GM12878 (cell line): Measurements from ENCODE around the gene SMAGP. TPM values are rescaled to one million over a fixed set of nuclear protein-coding genes. Genes with fewer than 3 reads are reported as not detected.

Source experiments
- ATF3 ChIP-seq: IDR thresholded peaks from 2 replicates; pipeline ENCODE4 v1.6.1; 2011; ENCODE audit warnings: low read depth, mild to moderate bottlenecking, low read length, moderate library complexity, borderline replicate concordance; ENCODE audit errors: extremely low read depth
- ATF7 ChIP-seq: fragments of 450-650 bp; IDR thresholded peaks from 2 replicates; pipeline ENCODE4 v1.6.1; 2016; ENCODE audit warnings: low read depth, mild to moderate bottlenecking
- BACH1 ChIP-seq: fragments of 450-650 bp; IDR thresholded peaks from 2 replicates; pipeline ENCODE4 v1.6.1; 2017; ENCODE audit warnings: mild to moderate bottlenecking, borderline replicate concordance
- E2F8 ChIP-seq: fragments of 450-650 bp; IDR thresholded peaks from 2 replicates; pipeline ENCODE4 v1.6.1; 2018; ENCODE audit warnings: mild to moderate bottlenecking, low read depth, moderate library complexity; ENCODE audit not compliant: partially characterized antibody
- E4F1 ChIP-seq: fragments of 450-650 bp; IDR thresholded peaks from 2 replicates; pipeline ENCODE4 v1.6.1; 2018; ENCODE audit warnings: borderline replicate concordance, mild to moderate bottlenecking; ENCODE audit not compliant: partially characterized antibody
- EP300 ChIP-seq, 2 experiments: fragments of 150-350 bp in 1 of 2; IDR thresholded peaks; 2 replicates each; pipeline ENCODE4 v1.6.1; 2011 to 2012; ENCODE audit warnings: low read depth in 2 of 2, low read length in 2 of 2, borderline replicate concordance in 1 of 2, improper control_type of control experiment in 1 of 2, inconsistent platforms in 1 of 2; ENCODE audit not compliant: control insufficient read depth in 1 of 2
- ESRRA ChIP-seq: IDR thresholded peaks from 2 replicates; pipeline ENCODE4 v1.6.1; 2012; ENCODE audit warnings: mild to moderate bottlenecking, low read length, improper control_type of control experiment
- HDAC6 ChIP-seq: fragments of 200-600 bp; sonication (generic); IDR thresholded peaks from one replicate; pipeline ENCODE4 v1.8.0; 2017; ENCODE audit warnings: antibody characterized with exemption; ENCODE audit not compliant: unreplicated experiment
- JUNB ChIP-seq: IDR thresholded peaks from 2 replicates; pipeline ENCODE4 v1.6.1; 2016; ENCODE audit warnings: antibody characterized with exemption, mild to moderate bottlenecking
- POLR2AphosphoS2 ChIP-seq: IDR thresholded peaks from 2 replicates; pipeline ENCODE4 v1.6.1; 2011; ENCODE audit warnings: low read depth, mild to moderate bottlenecking, low read length, improper control_type of control experiment, moderate library complexity
- RBBP5 ChIP-seq: fragments of 200-600 bp; sonication (generic); conservative IDR thresholded peaks from 2 replicates; pipeline ENCODE4 v1.6.1; 2016
- REST ChIP-seq: IDR thresholded peaks from 2 replicates; pipeline ENCODE4 v1.6.1; 2012; ENCODE audit warnings: mild to moderate bottlenecking, low read depth, low read length
- SIN3A ChIP-seq: IDR thresholded peaks from 2 replicates; pipeline ENCODE4 v1.6.1; 2012; ENCODE audit warnings: low read depth, low read length, improper control_type of control experiment
- SMARCA5 ChIP-seq: fragments of 450-650 bp; IDR thresholded peaks from 2 replicates; pipeline ENCODE4 v1.6.1; 2017; ENCODE audit warnings: mild to moderate bottlenecking
- TBL1XR1 ChIP-seq: IDR thresholded peaks from 2 replicates; pipeline ENCODE4 v1.6.1; 2012; ENCODE audit warnings: low read depth, low read length, improper control_type of control experiment
- ZBTB33 ChIP-seq: fragments of 450-650 bp; IDR thresholded peaks from 2 replicates; pipeline ENCODE4 v1.6.1; 2017; ENCODE audit warnings: mild to moderate bottlenecking
- polyA plus RNA-seq, 11 experiments: library from polyadenylated mRNA; depleted of rRNA in 4 of 11; unstranded in 6 of 11; stranded (reverse) in 5 of 11; fragments of >200 nt; fragmentation: Nextera tagmentation in 4 of 11; fragmentation: Illumina TruSeq in 1 of 11; extraction: Ambion mirVana in 4 of 11; extraction: Trizol in 1 of 11; gene quantifications; 1 replicate in 1 of 11; 2 replicates in 10 of 11; pipeline versions ENCODE4 v1.2.1 to v1.2.3, GENCODE V29; 2011 to 2016; ENCODE audit warnings: inconsistent platforms in 2 of 11, missing spikeins in 2 of 11, low read depth in 1 of 11
- total RNA-seq, 4 experiments: library from RNA; depleted of rRNA in 3 of 4; stranded (reverse); fragments of >200 nt in 3 of 4; fragmentation: Illumina TruSeq in 1 of 4; extraction: Trizol in 1 of 4; gene quantifications; 2 replicates each; pipeline versions ENCODE4 v1.2.1 to v1.2.3, GENCODE V29; 2013 to 2021

The SMAGP gene
- total and polyA plus RNA-seq, 10 of the 15 experiments (the other 5 are each of a cell fraction or from before 2014, with no cell fraction given), result 0.42 to 7.1 (median 3.9) TPM

GRCh38 chr12:51238510-51239334 lies 31.5 kb downstream of the SMAGP start, which contains the start of gene DAZAP2 (continued):
- peak; percentile 93 for TF ChIP-seq E4F1
- TF ChIP-seq ATF3, result peak; percentile 84; the same call in 1 of the 2 replicates
- no peak for TF ChIP-seq REST
- peak; percentile 81 for TF ChIP-seq E2F8
- TF ChIP-seq TBL1XR1, result no peak
- 0 out of 2 replicates have a peak, but pooled peaks have one; percentile 30 for TF ChIP-seq SIN3A
- TF ChIP-seq HDAC6, result no peak
- no peak for TF ChIP-seq RBBP5
- peak; percentile 79 for TF ChIP-seq BACH1
- TF ChIP-seq JUNB, result no peak
- TF ChIP-seq ZBTB33, result no peak
- peak; percentile 97 for TF ChIP-seq SMARCA5
- 0 out of 2 replicates have a peak, but pooled peaks have one; percentile 29 for TF ChIP-seq ESRRA
- TF ChIP-seq ATF7, result 0 out of 2 replicates have a peak, but pooled peaks have one; percentile 26
- TF ChIP-seq POLR2AphosphoS2, result peak; percentile 93
- TF ChIP-seq EP300 (IDR thresholded peaks at IDR 0.05; ENCODE audit: borderline replicate concordance in 1 of 2, control insufficient read depth in 1 of 2, low read depth in 2 of 2, low read length in 2 of 2), result 0 out of 4 replicates have a peak, but pooled peaks have one; percentile 17 to 28
